ENCODE data around the gene CBR1. TPM values are rescaled to one million over a fixed set of nuclear protein-coding genes. Genes with fewer than 3 reads are reported as not detected.

Gene CBR1
- total and polyA plus RNA-seq, 2 of the 13 experiments (the other 11 are each of a cell fraction or from before 2014, with no cell fraction given) = 33.7 to 38.7 TPM

GRCh38 chr21:36060159-36060921 lies 9.5 kb upstream of the CBR1 start, which contains the start of gene SETD4 (continued):
- peak; percentile 87 for TF ChIP-seq ZNF687 (CRISPR knock-in tag; IDR thresholded peaks at IDR 0.05)
- TF ChIP-seq, protein P1, sequence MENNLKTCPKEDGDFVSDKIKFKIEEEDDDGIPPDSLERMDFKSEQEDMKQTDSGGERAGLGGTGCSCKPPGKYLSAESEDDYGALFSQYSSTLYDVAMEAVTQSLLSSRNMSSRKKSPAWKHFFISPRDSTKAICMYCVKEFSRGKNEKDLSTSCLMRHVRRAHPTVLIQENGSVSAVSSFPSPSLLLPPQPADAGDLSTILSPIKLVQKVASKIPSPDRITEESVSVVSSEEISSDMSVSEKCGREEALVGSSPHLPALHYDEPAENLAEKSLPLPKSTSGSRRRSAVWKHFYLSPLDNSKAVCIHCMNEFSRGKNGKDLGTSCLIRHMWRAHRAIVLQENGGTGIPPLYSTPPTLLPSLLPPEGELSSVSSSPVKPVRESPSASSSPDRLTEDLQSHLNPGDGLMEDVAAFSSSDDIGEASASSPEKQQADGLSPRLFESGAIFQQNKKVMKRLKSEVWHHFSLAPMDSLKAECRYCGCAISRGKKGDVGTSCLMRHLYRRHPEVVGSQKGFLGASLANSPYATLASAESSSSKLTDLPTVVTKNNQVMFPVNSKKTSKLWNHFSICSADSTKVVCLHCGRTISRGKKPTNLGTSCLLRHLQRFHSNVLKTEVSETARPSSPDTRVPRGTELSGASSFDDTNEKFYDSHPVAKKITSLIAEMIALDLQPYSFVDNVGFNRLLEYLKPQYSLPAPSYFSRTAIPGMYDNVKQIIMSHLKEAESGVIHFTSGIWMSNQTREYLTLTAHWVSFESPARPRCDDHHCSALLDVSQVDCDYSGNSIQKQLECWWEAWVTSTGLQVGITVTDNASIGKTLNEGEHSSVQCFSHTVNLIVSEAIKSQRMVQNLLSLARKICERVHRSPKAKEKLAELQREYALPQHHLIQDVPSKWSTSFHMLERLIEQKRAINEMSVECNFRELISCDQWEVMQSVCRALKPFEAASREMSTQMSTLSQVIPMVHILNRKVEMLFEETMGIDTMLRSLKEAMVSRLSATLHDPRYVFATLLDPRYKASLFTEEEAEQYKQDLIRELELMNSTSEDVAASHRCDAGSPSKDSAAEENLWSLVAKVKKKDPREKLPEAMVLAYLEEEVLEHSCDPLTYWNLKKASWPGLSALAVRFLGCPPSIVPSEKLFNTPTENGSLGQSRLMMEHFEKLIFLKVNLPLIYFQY (CRISPR knock-in tag; IDR thresholded peaks at IDR 0.05; ENCODE audit: borderline replicate concordance) = no peak
- peak; percentile 48; the same call in 1 of the 2 replicates for TF ChIP-seq MEIS2 (CRISPR knock-in tag; IDR thresholded peaks at IDR 0.05)
- TF ChIP-seq ZNF878 (CRISPR knock-in tag; IDR thresholded peaks at IDR 0.05) = no peak
- peak; percentile 97 for TF ChIP-seq ELF1 (CRISPR knock-in tag; IDR thresholded peaks at IDR 0.05)
- peak; percentile 21; the same call in 1 of the 2 replicates for TF ChIP-seq NCOR1 (IDR thresholded peaks at IDR 0.05; ENCODE audit: borderline replicate concordance, low read length)
- TF ChIP-seq ZNF75D (CRISPR knock-in tag; IDR thresholded peaks at IDR 0.05; ENCODE audit: borderline replicate concordance) = peak; percentile 72; the same call in 1 of the 2 replicates
- TF ChIP-seq PHF20 (CRISPR knock-in tag; IDR thresholded peaks at IDR 0.05) = peak; percentile 90
- peak; percentile 83 for TF ChIP-seq GATAD1 (CRISPR knock-in tag; IDR thresholded peaks at IDR 0.05)
- peak; percentile 63 for TF ChIP-seq TFDP2 (CRISPR knock-in tag; IDR thresholded peaks at IDR 0.05)
- peak; percentile 10; the same call in 1 of the 2 replicates for TF ChIP-seq RXRB (CRISPR knock-in tag; IDR thresholded peaks at IDR 0.05; ENCODE audit: borderline replicate concordance)
- peak; percentile 38 for TF ChIP-seq ZNF883 (CRISPR knock-in tag; IDR thresholded peaks at IDR 0.05; ENCODE audit: not compliant biosample characterization)
- TF ChIP-seq, protein P2, sequence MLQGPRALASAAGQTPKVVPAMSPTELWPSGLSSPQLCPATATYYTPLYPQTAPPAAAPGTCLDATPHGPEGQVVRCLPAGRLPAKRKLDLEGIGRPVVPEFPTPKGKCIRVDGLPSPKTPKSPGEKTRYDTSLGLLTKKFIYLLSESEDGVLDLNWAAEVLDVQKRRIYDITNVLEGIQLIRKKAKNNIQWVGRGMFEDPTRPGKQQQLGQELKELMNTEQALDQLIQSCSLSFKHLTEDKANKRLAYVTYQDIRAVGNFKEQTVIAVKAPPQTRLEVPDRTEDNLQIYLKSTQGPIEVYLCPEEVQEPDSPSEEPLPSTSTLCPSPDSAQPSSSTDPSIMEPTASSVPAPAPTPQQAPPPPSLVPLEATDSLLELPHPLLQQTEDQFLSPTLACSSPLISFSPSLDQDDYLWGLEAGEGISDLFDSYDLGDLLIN (CRISPR knock-in tag; IDR thresholded peaks at IDR 0.05; ENCODE audit: borderline replicate concordance) = peak; percentile 45; the same call in 1 of the 2 replicates
- TF ChIP-seq IRX3 (CRISPR knock-in tag; IDR thresholded peaks at IDR 0.05; ENCODE audit: borderline replicate concordance, low read depth) = no peak; the same call in 1 of the 2 replicates
- peak; percentile 77 for TF ChIP-seq KMT2B (CRISPR knock-in tag; IDR thresholded peaks at IDR 0.05)
- no peak for TF ChIP-seq RAD51 (IDR thresholded peaks at IDR 0.05; ENCODE audit: borderline replicate concordance)
- peak; percentile 44 for TF ChIP-seq REPIN1 (CRISPR knock-in tag; IDR thresholded peaks at IDR 0.05; ENCODE audit: borderline replicate concordance, low read depth)
- peak; percentile 86 for TF ChIP-seq HDAC1 (CRISPR knock-in tag; IDR thresholded peaks at IDR 0.05)
